Measurements from ENCODE around the gene KLHL26. TPM values are rescaled to one million over a fixed set of nuclear protein-coding genes. Genes with fewer than 3 reads are reported as not detected.
A peak's percentile ranks its signal among the peaks of the same experiment; 100 is the strongest.

KLHL26 gene
- total RNA-seq (10 to 100 TPM; 13.7 to 19.0 TPM), total RNA-seq (6.8 to 26.0 (median 14.6) reads per million in 172 experiments)
- polyA plus RNA-seq (2013, experiment 1 of 2), result 4.0 TPM
- 5.2 TPM for polyA plus RNA-seq (2013, experiment 2 of 2)

- H3K36me3 ChIP-seq (ENCODE audit: insufficient read depth, low read length), result no peaks in the 10 kb centered on the region
- Mint-ChIP-seq H3K4me3 (peak within 1 kb of the TSS; percentile 91), H3K4me1 (ENCODE audit: low read depth) (peaks cover 35% of the 10 kb centered on the region), H3K27me3 (no peaks in the 10 kb centered on the region), H3K27ac (peak within 1 kb of the TSS; percentile 83), H3K36me3 (ENCODE audit: low read depth) (no peaks in the 10 kb centered on the region), H3K9me3 (no peaks in the 10 kb centered on the region)
- POLR2A ChIA-PET, result no interaction called here
- H3K27me3 ChIP-seq (ENCODE audit: control insufficient read depth in 1 of 2, insufficient read depth in 2 of 2, low read length in 2 of 2), result no peaks in the 10 kb centered on the region
- no peaks in the 10 kb centered on the region for H3K9me3 ChIP-seq (ENCODE audit: control insufficient read depth in 1 of 2, insufficient read depth in 1 of 2, low read length in 2 of 2)
- peaks cover 34% of the 10 kb centered on the region for H3K4me1 ChIP-seq (ENCODE audit: insufficient read depth, low read length)
- ATAC-seq (ENCODE audit: poor library complexity), result no peak
- no peak for TF ChIP-seq CTCF (IDR thresholded peaks at IDR 0.05)
- intact Hi-C loops (cut with DNase I, micrococcal nuclease), result loop anchor here (1.0 to 5.0 kb wide), 9 partner anchors 43 to 500 kb away; partner anchors contain the start of genes COPE (in 1 of the 2), DDX49 (in 1 of the 2), ELL (in 1 of the 2) and REX1BD (in 1 of the 2)
- peak within 1 kb of the TSS; percentile 81 for H3K4me3 ChIP-seq (ENCODE audit: low read length)
- peak within 1 kb of the TSS; percentile 72 to 84 for H3K27ac ChIP-seq (ENCODE audit: low read depth in 1 of 2, low read length in 2 of 2)
- peak in 3 of 14 experiments; percentile 17 to 39 (median 23) for DNase-seq
- CTCF ChIA-PET, result no interaction called here
Measured at GRCh38 chr19:18636969-18637629, at the start of gene KLHL26. Gene KLHL26, plus strand, starts transcription at chr19:18637028. Its CDS starts 27 bp downstream, at chr19:18637055.

GRCh38 chr19:18587561-18587960 lies 49.3 kb upstream of the KLHL26 start:
- peak overlapping the region; percentile 95 for H3K4me3 Mint-ChIP-seq
- Histone ChIP-seq H3K4me1 (ENCODE audit: insufficient read depth, low read length) (peaks cover 48% of the 10 kb centered on the region), H3K9me3 (ENCODE audit: control insufficient read depth in 1 of 2, insufficient read depth in 1 of 2, low read length in 2 of 2) (no peaks in the 10 kb centered on the region), H3K27me3 (ENCODE audit: control insufficient read depth in 1 of 2, insufficient read depth in 2 of 2, low read length in 2 of 2) (no peaks in the 10 kb centered on the region), H3K36me3 (ENCODE audit: insufficient read depth, low read length) (peaks cover 8% of the 10 kb centered on the region), H3K27ac (ENCODE audit: low read depth in 1 of 2, low read length in 2 of 2) (peak overlapping the region in 1 of 2 donors; percentile 80), H3K4me3 (ENCODE audit: low read length) (no peak overlapping the region)
- H3K4me1 Mint-ChIP-seq (ENCODE audit: low read depth), result peaks cover 42% of the 10 kb centered on the region
- peak overlapping the region; percentile 95 for H3K27ac Mint-ChIP-seq
- ChIA-PET CTCF (interaction anchor here (1.1 to 3.7 kb wide), 4 partner anchors 16 to 250 kb away, joined by 3 to 26 read pairs (median 11); partner anchors contain the start of genes ELL and UBA52), POLR2A (interaction anchor here (1.4 to 5.9 kb wide), 7 partner anchors 15 to 260 kb away, joined by 3 to 120 read pairs (median 21); partner anchors contain the start of genes ELL, FKBP8, KXD1 and UBA52)
- no peak for TF ChIP-seq CTCF (IDR thresholded peaks at IDR 0.05)
- ATAC-seq (ENCODE audit: poor library complexity), result no peak
- peak in 1 of 14 experiments; percentile 38 for DNase-seq
- intact Hi-C loops (cut with DNase I, micrococcal nuclease), result loop anchor here (1.0 to 5.0 kb wide), 3 partner anchors 15 to 65 kb away; partner anchors contain the start of genes FKBP8 (in 2 of the 2) and ELL (in 1 of the 2)
- no peaks in the 10 kb centered on the region for H3K9me3 Mint-ChIP-seq
- peaks cover 8% of the 10 kb centered on the region for H3K36me3 Mint-ChIP-seq (ENCODE audit: low read depth)
- no peaks in the 10 kb centered on the region for H3K27me3 Mint-ChIP-seq

GRCh38 chr19:18587962-18588610 lies 48.7 kb upstream of the KLHL26 start:
- no peaks in the 10 kb centered on the region for H3K27me3 ChIP-seq (ENCODE audit: control insufficient read depth in 1 of 2, insufficient read depth in 2 of 2, low read length in 2 of 2)
- peaks cover 8% of the 10 kb centered on the region for H3K36me3 ChIP-seq (ENCODE audit: insufficient read depth, low read length)
- H3K4me3 ChIP-seq (ENCODE audit: low read length), result peak overlapping the region; percentile 76
- no peak for DNase-seq
- Mint-ChIP-seq H3K36me3 (ENCODE audit: low read depth) (peaks cover 8% of the 10 kb centered on the region), H3K27me3 (no peaks in the 10 kb centered on the region), H3K27ac (peak overlapping the region; percentile 95), H3K4me1 (ENCODE audit: low read depth) (peaks cover 42% of the 10 kb centered on the region), H3K9me3 (no peaks in the 10 kb centered on the region), H3K4me3 (peak overlapping the region; percentile 95)
- POLR2A ChIA-PET, result interaction anchor here (1.1 to 5.9 kb wide), 17 partner anchors 7 to 332 kb away, joined by 3 to 120 read pairs (median 9); partner anchors contain the start of genes COPE, DDX49, ELL and FKBP8
- CTCF ChIA-PET, result interaction anchor here (1.1 to 3.7 kb wide), 6 partner anchors 17 to 249 kb away, joined by 3 to 26 read pairs (median 6); partner anchors contain the start of genes ELL, FKBP8 and UBA52
- TF ChIP-seq CTCF (IDR thresholded peaks at IDR 0.05), result no peak
- intact Hi-C loops (cut with DNase I, micrococcal nuclease), result loop anchor here (1.0 to 5.0 kb wide), 5 partner anchors 16 to 66 kb away; partner anchors contain the start of genes FKBP8 (in 2 of the 2), ELL (in 1 of the 2), KLHL26 (in 1 of the 2) and UBA52 (in 1 of the 2)
- H3K27ac ChIP-seq (ENCODE audit: low read depth in 1 of 2, low read length in 2 of 2), result peak overlapping the region; percentile 80 to 88
- ATAC-seq (ENCODE audit: poor library complexity), result peak; percentile 4
- H3K9me3 ChIP-seq (ENCODE audit: control insufficient read depth in 1 of 2, insufficient read depth in 1 of 2, low read length in 2 of 2), result no peaks in the 10 kb centered on the region
- H3K4me1 ChIP-seq (ENCODE audit: insufficient read depth, low read length), result peaks cover 48% of the 10 kb centered on the region
